Coronary artery (tissue), 2 donors: ENCODE results near the gene ARHGEF12.

Experiments used
- DNase-seq: peaks from one replicate; pipeline ENCODE4 v3.0.0-alpha.2; 2017; ENCODE audit warnings: low spot score
- H3K27ac ChIP-seq, 2 donors: fragments of 200-600 bp; sonication (generic); one replicate each; pipeline ENCODE4 v1.5.1; 2016 to 2019
- H3K4me3 ChIP-seq: fragments of 200-600 bp; sonication (generic); 2 replicates; pipeline ENCODE4 v1.5.1; 2016; ENCODE audit warnings: mild to moderate bottlenecking, moderate library complexity
- TF ChIP-seq, protein P1 (sequence below): fragments of 200-600 bp; sonication (generic); IDR thresholded peaks from one replicate; pipeline ENCODE4 v1.5.1; 2019; ENCODE audit warnings: antibody characterized with exemption

Gene ARHGEF12

DNA sequence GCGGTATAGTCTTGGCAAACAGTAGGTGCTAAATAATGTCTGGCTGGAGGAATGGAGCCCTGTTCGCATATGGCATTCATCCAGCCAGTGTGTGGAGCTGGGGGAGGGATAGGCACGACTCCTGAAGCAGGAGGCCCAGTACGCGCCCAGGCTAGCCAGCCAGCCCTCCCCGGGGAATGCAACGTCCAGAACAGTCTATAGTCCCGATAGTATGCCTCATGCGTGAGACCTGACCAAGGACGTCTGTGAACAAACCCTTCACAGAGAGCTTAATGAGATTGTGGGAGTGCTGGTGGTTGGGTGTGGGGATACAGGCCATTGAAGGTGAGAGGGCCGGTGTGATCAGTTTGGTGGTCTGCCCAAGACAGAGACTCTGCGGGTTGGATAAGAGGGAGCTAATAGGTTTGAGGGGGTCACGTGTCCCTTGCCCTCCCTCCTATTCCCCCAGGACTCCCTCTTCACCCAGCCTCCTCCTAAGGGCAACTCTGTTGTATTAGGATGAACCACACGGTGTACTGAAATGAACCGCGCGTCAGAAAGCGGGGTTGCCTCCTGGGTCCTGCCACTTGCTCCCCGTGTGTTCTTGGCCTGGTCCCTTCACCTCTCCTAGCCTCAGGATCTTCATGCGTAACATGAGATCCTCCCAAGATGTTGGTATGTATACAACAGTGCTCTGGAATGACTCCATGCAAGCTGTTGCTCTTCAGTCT, 174.3 kb downstream of the ARHGEF12 start:
- DNase-seq = peak; percentile 64
- H3K27ac ChIP-seq = no peak overlapping the region
- TF ChIP-seq, protein P1, sequence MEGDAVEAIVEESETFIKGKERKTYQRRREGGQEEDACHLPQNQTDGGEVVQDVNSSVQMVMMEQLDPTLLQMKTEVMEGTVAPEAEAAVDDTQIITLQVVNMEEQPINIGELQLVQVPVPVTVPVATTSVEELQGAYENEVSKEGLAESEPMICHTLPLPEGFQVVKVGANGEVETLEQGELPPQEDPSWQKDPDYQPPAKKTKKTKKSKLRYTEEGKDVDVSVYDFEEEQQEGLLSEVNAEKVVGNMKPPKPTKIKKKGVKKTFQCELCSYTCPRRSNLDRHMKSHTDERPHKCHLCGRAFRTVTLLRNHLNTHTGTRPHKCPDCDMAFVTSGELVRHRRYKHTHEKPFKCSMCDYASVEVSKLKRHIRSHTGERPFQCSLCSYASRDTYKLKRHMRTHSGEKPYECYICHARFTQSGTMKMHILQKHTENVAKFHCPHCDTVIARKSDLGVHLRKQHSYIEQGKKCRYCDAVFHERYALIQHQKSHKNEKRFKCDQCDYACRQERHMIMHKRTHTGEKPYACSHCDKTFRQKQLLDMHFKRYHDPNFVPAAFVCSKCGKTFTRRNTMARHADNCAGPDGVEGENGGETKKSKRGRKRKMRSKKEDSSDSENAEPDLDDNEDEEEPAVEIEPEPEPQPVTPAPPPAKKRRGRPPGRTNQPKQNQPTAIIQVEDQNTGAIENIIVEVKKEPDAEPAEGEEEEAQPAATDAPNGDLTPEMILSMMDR = no peak
- peak overlapping the region; percentile 79 for H3K4me3 ChIP-seq

DNA sequence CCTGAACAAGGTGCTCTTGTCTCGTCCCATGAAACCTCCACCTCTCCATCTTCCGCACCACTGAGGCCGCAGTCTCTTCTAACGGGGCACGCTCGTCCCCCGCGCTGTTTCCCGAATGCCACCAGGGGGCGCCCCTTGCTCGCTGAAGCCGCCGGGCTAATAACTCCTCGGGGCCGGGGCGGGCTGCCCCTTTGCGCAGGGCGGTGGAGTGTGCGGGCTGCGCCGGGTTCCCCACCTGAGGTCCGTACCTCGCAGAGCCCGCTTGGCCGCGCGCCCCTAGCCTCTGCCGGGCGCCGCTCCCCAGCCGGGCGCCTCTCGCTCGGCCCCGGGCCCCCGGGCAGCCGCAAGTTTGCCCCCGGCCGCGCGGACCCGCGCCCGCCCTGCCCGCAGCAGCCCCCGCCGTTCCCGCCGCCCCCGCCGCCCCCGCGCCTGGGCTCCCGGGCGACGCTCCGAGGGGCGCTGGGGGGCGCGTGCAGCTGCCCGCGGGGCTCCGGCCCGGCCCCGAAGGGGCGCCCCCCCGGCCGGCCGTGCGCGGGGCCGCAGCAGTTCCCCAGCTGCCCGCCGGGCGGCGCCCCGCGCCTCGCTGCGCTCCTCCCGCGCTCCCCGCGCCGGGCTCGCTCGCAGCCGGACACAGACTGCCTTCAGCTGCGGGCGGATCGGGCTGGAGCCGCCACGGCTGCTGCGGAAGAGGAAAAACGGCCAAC, 175.1 kb downstream of the ARHGEF12 start, which contains the start of gene GRIK4:
Gene GRIK4 (plus strand): TSS at position 633 of the 704 bp plus-strand sequence. CDS start 148,571 bp downstream, outside the sequence.
- Histone ChIP-seq H3K4me3 (peak within 1 kb of the TSS; percentile 79), H3K27ac (no peak within 1 kb of the TSS)
- TF ChIP-seq, protein P1 = peak; percentile 88
- DNase-seq = peak; percentile 77

DNA sequence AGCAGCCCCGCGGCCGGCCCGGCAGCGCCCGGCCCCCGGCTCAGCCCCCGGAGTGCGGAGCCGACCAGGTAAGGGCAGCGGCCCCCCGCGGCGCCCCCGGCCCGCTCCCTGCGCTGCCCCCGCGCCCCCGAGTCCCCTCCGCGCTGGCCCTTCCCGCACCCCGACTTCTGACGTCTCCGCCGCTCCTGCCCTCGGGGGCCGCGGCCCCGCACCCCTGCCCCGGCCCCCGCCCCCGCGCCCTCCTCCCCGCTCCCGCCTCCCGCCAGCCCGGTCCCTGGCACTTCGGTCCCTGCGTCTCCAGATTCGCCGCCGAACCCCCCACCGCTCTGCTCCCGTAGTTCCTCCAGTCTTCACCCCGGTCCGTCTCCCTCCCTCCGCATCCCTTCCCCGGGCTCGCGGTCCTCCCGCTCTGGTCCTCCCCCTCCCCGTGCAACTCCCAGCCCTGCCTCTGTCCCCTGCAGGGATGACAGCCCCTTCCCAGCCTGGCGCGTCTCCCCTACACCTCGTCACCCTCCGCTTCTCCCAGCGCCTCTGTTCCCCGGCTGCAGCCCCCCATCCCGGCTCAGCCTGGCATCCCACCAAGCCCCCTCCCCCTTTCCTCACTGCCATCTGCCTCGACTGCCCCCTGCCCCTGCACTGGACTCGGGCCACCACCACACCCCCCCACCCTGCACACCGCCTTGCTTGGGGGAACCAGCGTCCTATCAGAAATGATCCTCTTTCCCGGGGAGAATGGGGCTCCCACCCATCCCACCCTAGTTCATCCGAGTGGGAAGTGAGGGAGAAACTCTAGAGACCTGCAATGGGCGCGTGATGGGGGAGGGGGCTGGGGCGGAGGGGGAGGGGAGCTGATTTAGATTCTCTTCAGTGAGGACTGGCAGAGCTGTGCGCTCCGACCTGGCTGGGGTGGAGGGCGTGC, 175.9 kb downstream of the ARHGEF12 start:
- Histone ChIP-seq H3K4me3 (peak overlapping the region; percentile 79), H3K27ac (no peak overlapping the region)
- peak; percentile 69 for DNase-seq
- TF ChIP-seq, protein P1 = no peak

DNA sequence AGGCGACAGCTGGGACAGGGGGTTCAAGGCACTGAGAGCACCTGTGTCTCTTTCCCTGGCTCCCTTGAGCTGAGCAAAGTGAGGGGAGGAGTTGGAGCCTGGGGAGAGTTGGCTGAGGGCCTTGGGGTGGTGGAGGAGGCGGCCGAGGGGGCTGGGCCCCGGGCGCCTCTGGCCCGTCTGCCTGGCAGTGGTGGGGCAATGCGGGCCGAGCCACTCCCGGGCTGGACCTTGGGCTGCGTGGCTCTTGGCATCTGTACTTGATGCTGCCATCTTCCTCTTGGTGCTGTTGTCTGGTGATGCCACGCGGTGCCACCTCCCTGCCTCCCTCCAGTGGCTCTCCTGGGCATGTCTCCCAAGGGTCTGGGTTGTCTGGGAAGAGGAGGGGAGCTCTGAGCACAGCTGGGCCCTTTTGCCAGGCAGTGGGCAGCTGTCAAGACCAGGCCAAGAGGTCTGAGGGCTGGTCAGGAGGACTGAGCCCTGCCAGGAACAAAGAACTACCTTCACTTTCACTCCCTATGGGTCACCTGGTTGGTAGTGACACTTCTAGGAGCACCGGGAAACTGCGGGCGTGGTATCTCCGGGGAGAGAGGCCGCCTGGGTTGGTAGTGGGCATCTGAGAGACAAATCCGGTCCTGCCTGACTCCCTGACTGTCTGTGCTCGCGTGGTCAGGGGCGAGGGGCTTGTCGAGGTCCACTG, 176.7 kb downstream of the ARHGEF12 start:
- H3K4me3 ChIP-seq = no peak overlapping the region
- peak; percentile 69 for DNase-seq
- H3K27ac ChIP-seq = no peak overlapping the region
- TF ChIP-seq, protein P1 = no peak

DNA sequence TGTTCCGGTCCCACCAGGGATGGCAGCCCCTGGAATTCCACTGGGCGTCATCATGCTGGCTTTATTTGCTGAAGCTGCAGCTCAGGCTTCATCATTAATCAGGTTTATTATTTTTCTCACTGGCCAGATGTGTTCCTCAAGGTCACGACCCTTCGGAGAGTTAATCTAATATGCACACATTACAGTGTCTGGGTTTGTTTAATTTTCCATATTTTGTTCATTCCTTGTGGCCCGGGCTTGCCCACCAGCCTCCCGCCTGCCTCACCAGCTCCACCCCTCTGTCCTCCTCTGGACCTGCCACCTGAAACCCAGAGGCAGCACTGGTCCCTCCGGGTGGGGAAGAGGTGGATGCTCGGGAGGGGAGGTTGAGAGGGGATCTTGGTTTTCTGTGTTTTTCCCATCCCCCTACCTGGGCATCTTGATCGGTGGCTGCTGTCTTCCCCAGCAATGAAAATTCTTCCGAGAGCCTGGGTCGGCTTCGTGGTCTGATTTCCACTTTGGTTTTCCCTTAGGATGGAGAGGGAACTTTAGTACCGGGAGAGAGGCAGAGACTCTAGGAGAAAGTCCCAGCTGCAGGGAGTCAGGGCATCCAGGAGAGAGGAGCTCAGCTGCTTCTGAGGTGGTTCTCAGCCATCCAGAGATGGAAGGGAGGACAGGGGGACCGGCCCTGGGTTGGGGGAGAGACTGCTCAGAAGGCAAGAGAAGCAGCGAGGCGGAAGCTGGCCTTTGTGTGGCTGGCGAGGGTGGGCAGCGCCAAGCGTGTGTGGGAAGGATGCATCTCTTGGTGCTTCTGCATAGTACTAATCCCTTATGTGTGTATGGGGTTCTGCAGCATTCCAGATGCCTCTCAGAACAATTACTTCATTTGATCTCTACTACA, 177.5 kb downstream of the ARHGEF12 start:
- H3K27ac ChIP-seq = no peak overlapping the region
- TF ChIP-seq, protein P1 = no peak
- peak; percentile 38 for DNase-seq
- H3K4me3 ChIP-seq = no peak overlapping the region
